HepG2 (cell line): ENCODE results near the gene ZBTB7A. TPM values are rescaled to one million over a fixed set of nuclear protein-coding genes. Genes with fewer than 3 reads are reported as not detected.

Experiments
- ATAC-seq: fragments of 200-7000 bp; cut with Tn5 transposase; 3 replicates; pipeline ENCODE4 v1.9.1; 2020; ENCODE audit warnings: mild to moderate bottlenecking, moderate library complexity
- BruUV-seq: library from RNA; stranded (reverse); fragments of 400-500 nt; replicated peaks from 2 replicates; lab custom pipeline; 2021; lab: Mats Ljungman, UMichigan
- CTCF ChIA-PET: fragments of 300-600 bp; formaldehyde crosslinking; extraction: SDS; loops from one replicate; lab custom pipeline; 2021; ENCODE audit warnings: low total read pairs, inconsistent platforms, low intra/inter-chr PET ratio; lab: Yijun Ruan, JAX
- POLR2A ChIA-PET: fragments of 350-600 bp; sonication (Branson Sonifier 250); formaldehyde crosslinking; loops from one replicate; lab custom pipeline; 2020; ENCODE audit warnings: antibody characterized with exemption, inconsistent platforms; lab: Yijun Ruan, JAX
- DNase-seq: peaks from one replicate; pipeline ENCODE4 v3.0.0-alpha.2; 2015; ENCODE audit warnings: low spot score
- FAIRE-seq: peaks from 3 replicates; lab custom pipeline; 2011; peaks lifted over from hg19 to GRCh38; lab: Jason Lieb, UNC
- H2AFZ ChIP-seq: one replicate; pipeline ENCODE4 v1.6.1; 2011; ENCODE audit warnings: low read length, inconsistent platforms
- H3K27ac ChIP-seq: fragments of 300-600 bp; 3 replicates; pipeline ENCODE4 v1.8.0; 2011; ENCODE audit warnings: mixed run types, mild to moderate bottlenecking, mixed read lengths, low read length, inconsistent platforms; ENCODE audit not compliant: insufficient read depth; ENCODE audit errors: extremely low read length
- H3K27me3 ChIP-seq, 2 experiments: fragments of 200-600 bp in 1 of 2; 2 replicates in 1 of 2; 3 replicates in 1 of 2; pipeline versions ENCODE4 v1.6.0 to v1.8.0; 2011; ENCODE audit warnings: low read length in 2 of 2, mild to moderate bottlenecking in 2 of 2, moderate library complexity in 2 of 2, inconsistent platforms in 1 of 2; ENCODE audit not compliant: insufficient read depth in 2 of 2, control insufficient read depth in 1 of 2
- H3K36me3 ChIP-seq, 2 experiments: fragments of 200-600 bp in 1 of 2; replicated peaks in 1 of 2; 2 replicates in 1 of 2; 3 replicates in 1 of 2; pipeline versions ENCODE4 v1.5.1 to v1.8.0; 2011; ENCODE audit warnings: low read length in 2 of 2, inconsistent platforms in 1 of 2; ENCODE audit not compliant: insufficient read depth in 2 of 2, control insufficient read depth in 1 of 2
- H3K4me1 ChIP-seq: 2 replicates; pipeline ENCODE4 v1.5.1; 2012; ENCODE audit warnings: low read length, inconsistent platforms; ENCODE audit not compliant: insufficient read depth
- H3K4me2 ChIP-seq: 2 replicates; pipeline ENCODE4 v1.6.0; 2011; ENCODE audit warnings: low read depth, low read length, inconsistent platforms
- H3K4me3 ChIP-seq, 3 experiments: fragments of 200-600 bp in 1 of 3; sonication (generic), shearing (Covaris generic) in 1 of 3; replicated peaks in 1 of 3; 2 replicates each; pipeline ENCODE4 v1.5.1; 2011 to 2016; ENCODE audit warnings: low read length in 3 of 3, inconsistent platforms in 2 of 3, low read depth in 2 of 3, mild to moderate bottlenecking in 2 of 3, control low read depth in 1 of 3, mixed read lengths in 1 of 3; ENCODE audit not compliant: insufficient read depth in 1 of 3
- H3K79me2 ChIP-seq: one replicate; pipeline ENCODE4 v1.6.1; 2011; ENCODE audit warnings: low read length, inconsistent platforms; ENCODE audit not compliant: insufficient read depth
- H3K9ac ChIP-seq: 2 replicates; pipeline ENCODE4 v1.6.0; 2011; ENCODE audit warnings: mild to moderate bottlenecking, low read depth, low read length, inconsistent platforms; ENCODE audit not compliant: insufficient read depth
- H3K9me3 ChIP-seq: 2 replicates; pipeline ENCODE4 v1.5.1; 2012; ENCODE audit warnings: mild to moderate bottlenecking, low read length
- H4K20me1 ChIP-seq: 2 replicates; pipeline ENCODE4 v1.6.0; 2011; ENCODE audit warnings: inconsistent platforms, mild to moderate bottlenecking, low read length, moderate library complexity; ENCODE audit not compliant: insufficient read depth
- HDAC1 ChIP-seq: sonication (generic); formaldehyde crosslinking; IDR thresholded peaks from 2 replicates; pipeline ENCODE4 v1.5.1; 2020; ENCODE audit warnings: mild to moderate bottlenecking, missing genetic modification reagents
- PITX1 ChIP-seq: sonication (generic); formaldehyde crosslinking; IDR thresholded peaks from 2 replicates; pipeline ENCODE4 v1.5.1; 2020; ENCODE audit warnings: mild to moderate bottlenecking, missing genetic modification reagents
- RAD51 ChIP-seq: fragments of 450-650 bp; IDR thresholded peaks from 2 replicates; pipeline ENCODE4 v1.6.1; 2016; ENCODE audit warnings: borderline replicate concordance
- ZNF251 ChIP-seq: sonication (generic); formaldehyde crosslinking; IDR thresholded peaks from 2 replicates; pipeline ENCODE4 v1.9.0; 2021; ENCODE audit warnings: mild to moderate bottlenecking, missing genetic modification reagents
- WGBS: methylation state at CpG from one replicate; pipeline ENCODE4 v1.1.6; 2017; ENCODE audit warnings: low lambda C conversion rate; 5-methylcytosine and 5-hydroxymethylcytosine counted together
- in situ Hi-C: cut with HindIII; loops from 2 replicates; pipeline ENCODE4 v1.10.0; 2017; ENCODE audit warnings: low pct_unique_long_range_greater_than_20kb; ENCODE audit not compliant: extremely low pct_ligation_motif_present
- intact Hi-C: fragments of 100-400 bp; cut with micrococcal nuclease; formaldehyde crosslinking; loops from one replicate; pipeline ENCODE4 v1.10.0; 2022; ENCODE audit not compliant: unreplicated experiment
- polyA plus RNA-seq, 8 experiments: library from polyadenylated mRNA; depleted of rRNA in 3 of 8; stranded (reverse) in 7 of 8; unstranded in 1 of 8; fragments of >200 nt; fragmentation: Illumina TruSeq in 4 of 8; extraction: Trizol in 4 of 8; gene quantifications; 2 replicates each; pipeline versions ENCODE4 v1.2.1 to v1.2.3, GENCODE V29; 2011 to 2016; ENCODE audit warnings: low read depth in 4 of 8, missing spikeins in 1 of 8, mixed read lengths in 1 of 8; ENCODE audit not compliant: insufficient read depth in 1 of 8
- total RNA-seq, 5 experiments: library from RNA; depleted of rRNA; stranded (reverse); fragments of >200 nt; fragmentation: Illumina TruSeq; extraction: Trizol; gene quantifications; 2 replicates each; pipeline ENCODE4 v1.2.3, GENCODE V29; 2016; ENCODE audit warnings: low read depth in 1 of 5
- TF ChIP-seq, protein P1 (sequence below): IDR thresholded peaks from 2 replicates; pipeline ENCODE4 v1.6.1; 2016; ENCODE audit warnings: low read depth, missing genetic modification reagents, missing compliant biosample characterization
- TF ChIP-seq, protein P2 (sequence below): sonication (generic); formaldehyde crosslinking; IDR thresholded peaks from 2 replicates; pipeline ENCODE4 v1.5.0; 2020; ENCODE audit warnings: missing genetic modification reagents

ZBTB7A gene
- total and polyA plus RNA-seq, 2 of the 13 experiments (the other 11 are each of a cell fraction or from before 2014, with no cell fraction given), result 3.6 to 4.0 TPM

DNA sequence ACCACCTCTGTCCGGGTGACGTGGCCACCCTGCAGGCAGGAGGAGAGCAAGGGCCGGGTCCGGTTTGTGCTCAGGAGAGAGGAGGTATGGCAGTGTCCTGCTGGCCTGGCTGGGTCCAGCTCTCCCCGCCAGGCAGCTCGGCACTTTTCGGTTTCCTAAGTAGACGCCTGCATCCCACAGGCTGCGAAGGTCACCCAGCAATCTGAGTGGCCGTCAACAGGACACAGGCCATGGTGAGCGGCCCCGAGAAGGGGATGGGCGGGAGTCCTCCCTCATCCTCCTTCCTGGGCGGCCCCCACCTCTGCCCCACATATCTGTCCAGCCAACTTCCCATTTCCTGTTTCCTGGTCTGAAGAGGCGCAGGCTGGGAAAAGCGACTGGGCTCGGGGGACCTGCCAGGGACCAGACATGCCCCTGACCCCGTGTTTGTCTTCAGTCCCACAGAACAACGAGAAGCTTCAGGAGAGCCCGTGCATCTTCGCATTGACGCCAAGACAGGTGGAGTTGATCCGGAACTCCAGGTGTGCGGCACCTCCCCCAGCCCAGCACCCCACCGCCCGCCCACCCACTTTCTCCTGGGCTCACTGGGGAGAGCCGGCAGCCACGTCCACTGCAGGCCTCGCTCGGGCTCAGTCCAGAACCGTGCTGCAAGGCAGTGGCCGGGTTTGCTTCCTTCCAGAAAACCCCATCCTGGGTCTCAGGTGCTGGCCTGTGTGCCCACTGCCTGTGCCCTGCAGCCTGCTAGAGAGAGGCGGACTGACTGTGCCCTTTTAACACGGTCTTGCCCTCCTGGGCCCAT lies 42.9 kb downstream of the ZBTB7A start:
- 93% methylated on average over 14 of the region's 34 CpGs for WGBS
- ATAC-seq (no peak), FAIRE-seq (no peak), DNase-seq (no peak)
- no peak overlapping the region for H3K4me3 ChIP-seq
- no peaks in the 10 kb centered on the region for H3K27me3 ChIP-seq
- POLR2A ChIA-PET, result no interaction called here
- no peaks in the 10 kb centered on the region for H4K20me1 ChIP-seq
- no TSS peak for BruUV-seq
- no peaks in the 10 kb centered on the region for H3K4me1 ChIP-seq
- H3K36me3 ChIP-seq, result peaks cover 14 to 24% of the 10 kb centered on the region in 2 experiments; a peak in 4 of 5 replicates
- H3K9me3 ChIP-seq, result no peaks in the 10 kb centered on the region
- H3K79me2 ChIP-seq, result peaks cover 7% of the 10 kb centered on the region
- H2AFZ ChIP-seq, result no peak overlapping the region
- intact Hi-C loops (no loop called here), in situ Hi-C loops (no loop called here)
- H3K4me2 ChIP-seq, result no peak overlapping the region
- no peak overlapping the region for H3K9ac ChIP-seq
- H3K27ac ChIP-seq, result no peak overlapping the region
- CTCF ChIA-PET, result no interaction called here
- TF ChIP-seq HDAC1 (CRISPR knock-in tag), result no peak
- TF ChIP-seq ZNF251 (CRISPR knock-in tag), result no peak
- TF ChIP-seq PITX1 (CRISPR knock-in tag), result no peak
- TF ChIP-seq RAD51, result no peak
- TF ChIP-seq, protein P1, sequence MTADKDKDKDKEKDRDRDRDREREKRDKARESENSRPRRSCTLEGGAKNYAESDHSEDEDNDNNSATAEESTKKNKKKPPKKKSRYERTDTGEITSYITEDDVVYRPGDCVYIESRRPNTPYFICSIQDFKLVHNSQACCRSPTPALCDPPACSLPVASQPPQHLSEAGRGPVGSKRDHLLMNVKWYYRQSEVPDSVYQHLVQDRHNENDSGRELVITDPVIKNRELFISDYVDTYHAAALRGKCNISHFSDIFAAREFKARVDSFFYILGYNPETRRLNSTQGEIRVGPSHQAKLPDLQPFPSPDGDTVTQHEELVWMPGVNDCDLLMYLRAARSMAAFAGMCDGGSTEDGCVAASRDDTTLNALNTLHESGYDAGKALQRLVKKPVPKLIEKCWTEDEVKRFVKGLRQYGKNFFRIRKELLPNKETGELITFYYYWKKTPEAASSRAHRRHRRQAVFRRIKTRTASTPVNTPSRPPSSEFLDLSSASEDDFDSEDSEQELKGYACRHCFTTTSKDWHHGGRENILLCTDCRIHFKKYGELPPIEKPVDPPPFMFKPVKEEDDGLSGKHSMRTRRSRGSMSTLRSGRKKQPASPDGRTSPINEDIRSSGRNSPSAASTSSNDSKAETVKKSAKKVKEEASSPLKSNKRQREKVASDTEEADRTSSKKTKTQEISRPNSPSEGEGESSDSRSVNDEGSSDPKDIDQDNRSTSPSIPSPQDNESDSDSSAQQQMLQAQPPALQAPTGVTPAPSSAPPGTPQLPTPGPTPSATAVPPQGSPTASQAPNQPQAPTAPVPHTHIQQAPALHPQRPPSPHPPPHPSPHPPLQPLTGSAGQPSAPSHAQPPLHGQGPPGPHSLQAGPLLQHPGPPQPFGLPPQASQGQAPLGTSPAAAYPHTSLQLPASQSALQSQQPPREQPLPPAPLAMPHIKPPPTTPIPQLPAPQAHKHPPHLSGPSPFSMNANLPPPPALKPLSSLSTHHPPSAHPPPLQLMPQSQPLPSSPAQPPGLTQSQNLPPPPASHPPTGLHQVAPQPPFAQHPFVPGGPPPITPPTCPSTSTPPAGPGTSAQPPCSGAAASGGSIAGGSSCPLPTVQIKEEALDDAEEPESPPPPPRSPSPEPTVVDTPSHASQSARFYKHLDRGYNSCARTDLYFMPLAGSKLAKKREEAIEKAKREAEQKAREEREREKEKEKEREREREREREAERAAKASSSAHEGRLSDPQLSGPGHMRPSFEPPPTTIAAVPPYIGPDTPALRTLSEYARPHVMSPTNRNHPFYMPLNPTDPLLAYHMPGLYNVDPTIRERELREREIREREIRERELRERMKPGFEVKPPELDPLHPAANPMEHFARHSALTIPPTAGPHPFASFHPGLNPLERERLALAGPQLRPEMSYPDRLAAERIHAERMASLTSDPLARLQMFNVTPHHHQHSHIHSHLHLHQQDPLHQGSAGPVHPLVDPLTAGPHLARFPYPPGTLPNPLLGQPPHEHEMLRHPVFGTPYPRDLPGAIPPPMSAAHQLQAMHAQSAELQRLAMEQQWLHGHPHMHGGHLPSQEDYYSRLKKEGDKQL, result no peak
- TF ChIP-seq, protein P2, sequence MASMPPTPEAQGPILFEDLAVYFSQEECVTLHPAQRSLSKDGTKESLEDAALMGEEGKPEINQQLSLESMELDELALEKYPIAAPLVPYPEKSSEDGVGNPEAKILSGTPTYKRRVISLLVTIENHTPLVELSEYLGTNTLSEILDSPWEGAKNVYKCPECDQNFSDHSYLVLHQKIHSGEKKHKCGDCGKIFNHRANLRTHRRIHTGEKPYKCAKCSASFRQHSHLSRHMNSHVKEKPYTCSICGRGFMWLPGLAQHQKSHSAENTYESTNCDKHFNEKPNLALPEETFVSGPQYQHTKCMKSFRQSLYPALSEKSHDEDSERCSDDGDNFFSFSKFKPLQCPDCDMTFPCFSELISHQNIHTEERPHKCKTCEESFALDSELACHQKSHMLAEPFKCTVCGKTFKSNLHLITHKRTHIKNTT, result no peak
